ENCODE data around the gene HOXA5. TPM values are rescaled to one million over a fixed set of nuclear protein-coding genes. Genes with fewer than 3 reads are reported as not detected.

Gene HOXA5
- total and polyA plus RNA-seq, 8 donors = 2.9 to 53.1 (median 10.7) TPM

- Histone ChIP-seq H3K4me3 (peak overlapping the region; percentile 35 to 41 (median 39)), H3K27me3 (peaks cover 0 to 93% (median 45%) of the 10 kb centered on the region in 3 donors), H3K27ac (peak overlapping the region; percentile 65 to 99 (median 94)), H3K36me3 (no peaks in the 10 kb centered on the region), H3K9me3 (no peaks in the 10 kb centered on the region), H3K4me1 (peaks cover 19 to 76% (median 49%) of the 10 kb centered on the region in 4 donors)
- intact Hi-C loops (cut with DNase I; ENCODE audit: low total_unique reads) = no loop called here
- no peak for TF ChIP-seq EP300 (IDR thresholded peaks at IDR 0.05)
- no peak for TF ChIP-seq POLR2A (IDR thresholded peaks at IDR 0.05)
- DNase-seq = no peak
- 37 to 56% (median 45%) methylated on average over 7 of the region's 7 CpGs for WGBS, 5 donors
Observed at GRCh38 chr7:27121684-27122076, 21.8 kb downstream of the HOXA5 start.

GRCh38 chr7:27119412-27119911 is 24.0 kb downstream of the HOXA5 start:
- H3K27ac ChIP-seq = peak overlapping the region in 4 of 5 donors; percentile 92 to 99 (median 95)
- TF ChIP-seq POLR2A (IDR thresholded peaks at IDR 0.05) (no peak), EP300 (IDR thresholded peaks at IDR 0.05) (no peak), CTCF (IDR thresholded peaks at IDR 0.05) (no peak), POLR2AphosphoS5 (IDR thresholded peaks at IDR 0.05) (no peak)
- H3K4me3 ChIP-seq = no peak overlapping the region
- H3K27me3 ChIP-seq = peaks cover 0 to 92% (median 48%) of the 10 kb centered on the region in 3 donors
- WGBS, 5 donors = 17 to 60% (median 53%) methylated on average over 1 of the region's 1 CpG
- intact Hi-C loops (cut with DNase I; ENCODE audit: low total_unique reads) = no loop called here
- no peaks in the 10 kb centered on the region for H3K36me3 ChIP-seq
- peaks cover 19 to 54% (median 36%) of the 10 kb centered on the region in 4 donors for H3K4me1 ChIP-seq
- no peak for DNase-seq
- no peaks in the 10 kb centered on the region for H3K9me3 ChIP-seq

GRCh38 chr7:27118580-27118979 is 24.9 kb downstream of the HOXA5 start:
- no peak for TF ChIP-seq POLR2A (IDR thresholded peaks at IDR 0.05)
- no peak for TF ChIP-seq EP300 (IDR thresholded peaks at IDR 0.05)
- no peak for TF ChIP-seq CTCF (IDR thresholded peaks at IDR 0.05)
- TF ChIP-seq POLR2AphosphoS5 (IDR thresholded peaks at IDR 0.05) = no peak
- WGBS, 5 donors = 41 to 62% (median 53%) methylated on average over 3 of the region's 3 CpGs
- DNase-seq = no peak
- no peaks in the 10 kb centered on the region for H3K36me3 ChIP-seq
- peaks cover 0 to 92% (median 50%) of the 10 kb centered on the region in 3 donors for H3K27me3 ChIP-seq
- intact Hi-C loops (cut with DNase I; ENCODE audit: low total_unique reads) = no loop called here
- no peaks in the 10 kb centered on the region for H3K9me3 ChIP-seq
- H3K4me1 ChIP-seq = peaks cover 19 to 51% (median 33%) of the 10 kb centered on the region in 4 donors
- peak overlapping the region; percentile 51 to 99 (median 94) for H3K27ac ChIP-seq
- peak overlapping the region; percentile 47 to 55 (median 53) for H3K4me3 ChIP-seq

GRCh38 chr7:27117887-27118491 is 25.5 kb downstream of the HOXA5 start:
- H3K4me1 ChIP-seq = peaks cover 19 to 47% (median 31%) of the 10 kb centered on the region in 4 donors
- peak overlapping the region; percentile 64 to 99 (median 94) for H3K27ac ChIP-seq
- intact Hi-C loops (cut with DNase I; ENCODE audit: low total_unique reads) = no loop called here
- TF ChIP-seq POLR2AphosphoS5 (IDR thresholded peaks at IDR 0.05) (peak in 2 of 3 donors; percentile 24 to 47), CTCF (IDR thresholded peaks at IDR 0.05) (no peak)
- H3K4me3 ChIP-seq = peak overlapping the region; percentile 47 to 55 (median 53)
- WGBS, 5 donors = 39 to 73% (median 46%) methylated on average over 19 of the region's 19 CpGs
- H3K36me3 ChIP-seq = no peaks in the 10 kb centered on the region
- peak in 1 of 2 donors; percentile 87 for DNase-seq
- peaks cover 0 to 92% (median 49%) of the 10 kb centered on the region in 3 donors for H3K27me3 ChIP-seq
- no peaks in the 10 kb centered on the region for H3K9me3 ChIP-seq
